ENCODE data around the gene PTTG1IP. TPM values are rescaled to one million over a fixed set of nuclear protein-coding genes. Genes with fewer than 3 reads are reported as not detected.

The PTTG1IP gene
- total and polyA plus RNA-seq, 2 donors (not counting 1 experiment from before 2014, with no cell fraction given): 30.7 to 58.6 TPM

DNA sequence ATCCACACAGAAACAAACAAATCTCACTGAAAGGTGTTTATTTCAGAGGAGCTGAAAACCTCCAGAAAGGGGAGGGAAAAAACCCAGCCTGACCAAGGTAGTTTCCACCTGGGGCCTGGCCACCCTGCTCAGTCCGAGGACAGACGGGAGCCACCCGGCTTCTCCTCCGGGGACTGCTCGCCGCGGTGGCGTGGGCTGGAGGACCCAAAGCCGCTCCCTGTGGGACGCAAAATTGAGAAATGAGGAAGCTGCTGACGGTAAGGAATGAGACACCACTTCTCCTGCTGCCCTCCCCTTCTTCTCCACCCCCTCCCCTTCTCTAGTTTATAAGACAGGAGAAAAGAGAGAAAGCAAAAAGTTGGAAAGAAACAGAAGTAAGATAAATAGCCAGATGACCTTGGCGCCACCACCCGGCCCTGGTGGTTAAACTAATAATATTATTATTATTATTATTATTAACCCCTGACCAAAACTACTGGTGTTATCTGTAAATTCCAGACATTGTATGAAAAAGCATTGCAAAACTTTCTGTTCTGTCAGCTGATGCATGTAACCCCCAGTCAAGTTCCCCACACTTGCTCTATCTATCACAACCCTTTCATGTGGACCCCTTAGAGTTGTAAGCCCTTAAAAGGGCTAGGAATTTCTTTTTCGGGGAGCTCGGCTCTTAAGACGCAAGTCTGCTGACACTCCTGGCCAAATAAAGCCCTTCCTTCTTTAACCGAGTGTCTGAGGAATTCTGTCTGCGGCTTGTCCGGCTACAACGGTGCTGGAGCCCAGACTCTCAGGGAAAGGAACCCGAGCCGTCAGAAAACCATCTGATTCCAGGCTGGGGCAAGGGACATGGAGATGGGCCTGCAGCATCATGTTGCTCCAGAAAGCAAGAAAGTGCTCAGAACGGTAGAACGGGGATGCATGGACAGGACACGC, 34.7 kb upstream of the PTTG1IP start:
- H3K9me3 Mint-ChIP-seq (ENCODE audit: insufficient read depth): no peaks in the 10 kb centered on the region
- peaks cover 3 to 53% of the 10 kb centered on the region in 2 experiments for H3K36me3 ChIP-seq (replicated peaks in 1 of 2; ENCODE audit: control extremely low read depth in 1 of 2, control insufficient read depth in 1 of 2, extremely low read depth in 1 of 2, insufficient read depth in 2 of 2, low read length in 1 of 2)
- intact Hi-C loops (cut with micrococcal nuclease): no loop called here
- ATAC-seq (ENCODE audit: low read depth): peak; percentile 41
- ChIA-PET CTCF (interaction anchor here (0.7 to 2.3 kb wide), 10 partner anchors 11 to 114 kb away, joined by 3 to 11 read pairs (median 5); partner anchors contain the start of gene ITGB2), POLR2A (interaction anchor here (0.6 to 1.8 kb wide), 3 partner anchors 8 to 19 kb away, joined by 3 to 5 read pairs (median 3); no protein-coding TSS in a partner anchor)
- no peaks in the 10 kb centered on the region for H3K9me3 ChIP-seq (ENCODE audit: control extremely low read depth in 1 of 3, control insufficient read depth in 2 of 3, insufficient read depth in 1 of 3, low read length in 2 of 3)
- peak; percentile 50 for DNase-seq
- no peak overlapping the region for H2AFZ ChIP-seq (ENCODE audit: insufficient read depth, low read depth, low read length, poor library complexity, severe bottlenecking)
- H3K9ac ChIP-seq (ENCODE audit: low read length): peak overlapping the region; percentile 25
- TF ChIP-seq EZH2 (IDR thresholded peaks at IDR 0.05; ENCODE audit: borderline replicate concordance, insufficient read depth, low read depth, low read length, poor library complexity, severe bottlenecking) (no peak), CTCF (IDR thresholded peaks at IDR 0.05) (no peak)
- peaks cover 87% of the 10 kb centered on the region for H3K79me2 ChIP-seq (ENCODE audit: control insufficient read depth, insufficient read depth, low read length)
- H4K20me1 ChIP-seq (ENCODE audit: control insufficient read depth, insufficient read depth, low read length, poor library complexity, severe bottlenecking): peaks cover 59% of the 10 kb centered on the region
- peak overlapping the region; percentile 68 for H3K4me2 ChIP-seq (replicated peaks; ENCODE audit: low read depth, low read length, poor library complexity, severe bottlenecking)
- no peaks in the 10 kb centered on the region for H3K27me3 Mint-ChIP-seq
- peak overlapping the region; percentile 11 to 72 for H3K27ac ChIP-seq (ENCODE audit: low read length in 2 of 2)
- no peaks in the 10 kb centered on the region for H3K27me3 ChIP-seq (replicated peaks in 1 of 4; ENCODE audit: control extremely low read depth in 1 of 4, control insufficient read depth in 3 of 4, insufficient read depth in 4 of 4, low read length in 3 of 4)
- WGBS (ENCODE audit: insufficient coverage): 68% methylated on average over 16 of the region's 25 CpGs
- H3K4me3 Mint-ChIP-seq: peak overlapping the region; percentile 65
- H3K4me1 ChIP-seq (ENCODE audit: control insufficient read depth in 2 of 2, insufficient read depth in 2 of 2, low read length in 2 of 2): peaks cover 49 to 66% of the 10 kb centered on the region in 2 donors
- peak overlapping the region; percentile 80 for H3K27ac Mint-ChIP-seq
- peak overlapping the region in 3 of 5 experiments; percentile 8 to 50 (median 28) for H3K4me3 ChIP-seq (ENCODE audit: control extremely low read depth in 1 of 5, extremely low read depth in 1 of 5, insufficient read depth in 1 of 5, low read depth in 2 of 5, low read length in 4 of 5)
- H3K4me1 Mint-ChIP-seq: peaks cover 64% of the 10 kb centered on the region
